GM23248 (cell line): ENCODE results near the gene PALD1.

Experiments
- EZH2 ChIP-seq: fragments of 200-600 bp; sonication (generic); IDR thresholded peaks from 2 replicates; pipeline ENCODE4 v1.6.1; 2018; ENCODE audit warnings: antibody characterized with exemption, mild to moderate bottlenecking; ENCODE audit not compliant: insufficient read depth, poor library complexity, severe bottlenecking
- EZH2phosphoT487 ChIP-seq: fragments of 200-600 bp; sonication (generic); IDR thresholded peaks from 2 replicates; pipeline ENCODE4 v1.6.1; 2018; ENCODE audit warnings: antibody characterized with exemption, moderate library complexity, mild to moderate bottlenecking, low read depth; ENCODE audit not compliant: insufficient read depth

GRCh38 chr10:70571636-70572439, 93.3 kb downstream of the PALD1 start:
- no peak for TF ChIP-seq EZH2
- TF ChIP-seq EZH2phosphoT487 = no peak
